ENCODE measurements around the gene PSD2. TPM values are rescaled to one million over a fixed set of nuclear protein-coding genes. Genes with fewer than 3 reads are reported as not detected.

Gene PSD2
- total RNA-seq, 1 experiment from 2014 or later: not detected

DNA sequence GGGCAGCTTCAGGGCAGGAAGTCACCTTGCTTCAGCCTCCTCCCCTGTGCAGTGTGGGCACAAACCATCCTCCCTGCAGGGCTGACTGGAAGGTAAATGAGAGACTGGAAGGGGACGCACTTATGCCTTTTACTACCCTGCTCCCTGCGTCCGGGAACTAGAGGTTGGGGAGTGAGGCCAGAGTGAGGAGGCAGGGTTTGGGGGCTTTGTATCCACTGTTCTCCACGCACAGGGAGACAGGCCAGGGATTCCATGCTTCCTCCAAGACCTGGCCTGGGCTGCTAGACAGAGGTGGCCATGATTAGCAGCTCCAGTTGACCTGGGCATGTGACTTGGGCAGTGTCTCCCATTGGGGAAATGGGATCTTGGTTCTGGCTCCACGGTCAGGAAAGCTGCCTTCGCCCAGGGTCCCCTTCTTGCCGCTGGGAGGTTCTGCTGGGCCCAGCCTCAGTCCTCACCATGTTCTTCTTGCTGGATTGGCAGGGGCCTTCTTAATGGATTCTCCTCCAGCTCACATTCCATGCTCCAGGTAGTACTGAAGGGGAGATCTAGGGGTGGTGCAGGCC is 37.0 kb upstream of the PSD2 start:
- H3K9me2 ChIP-seq (replicated peaks; ENCODE audit: low read length): no peaks in the 10 kb centered on the region
- H3K9me3 ChIP-seq (ENCODE audit: low read length): no peaks in the 10 kb centered on the region
- no peaks in the 10 kb centered on the region for H3K36me3 ChIP-seq (ENCODE audit: low read depth, low read length)
- BruUV-seq (replicated peaks): no TSS peak
- no peak overlapping the region for H3K27ac ChIP-seq (ENCODE audit: low read length)
- no peak overlapping the region for H2AFZ ChIP-seq (ENCODE audit: low read length)
- TF ChIP-seq EZH2 (IDR thresholded peaks at IDR 0.05; ENCODE audit: low read length, unreplicated experiment) (no peak), EZH2phosphoT487 (IDR thresholded peaks at IDR 0.05; ENCODE audit: borderline replicate concordance, low read length) (no peak)
- TF ChIP-seq, protein P1, sequence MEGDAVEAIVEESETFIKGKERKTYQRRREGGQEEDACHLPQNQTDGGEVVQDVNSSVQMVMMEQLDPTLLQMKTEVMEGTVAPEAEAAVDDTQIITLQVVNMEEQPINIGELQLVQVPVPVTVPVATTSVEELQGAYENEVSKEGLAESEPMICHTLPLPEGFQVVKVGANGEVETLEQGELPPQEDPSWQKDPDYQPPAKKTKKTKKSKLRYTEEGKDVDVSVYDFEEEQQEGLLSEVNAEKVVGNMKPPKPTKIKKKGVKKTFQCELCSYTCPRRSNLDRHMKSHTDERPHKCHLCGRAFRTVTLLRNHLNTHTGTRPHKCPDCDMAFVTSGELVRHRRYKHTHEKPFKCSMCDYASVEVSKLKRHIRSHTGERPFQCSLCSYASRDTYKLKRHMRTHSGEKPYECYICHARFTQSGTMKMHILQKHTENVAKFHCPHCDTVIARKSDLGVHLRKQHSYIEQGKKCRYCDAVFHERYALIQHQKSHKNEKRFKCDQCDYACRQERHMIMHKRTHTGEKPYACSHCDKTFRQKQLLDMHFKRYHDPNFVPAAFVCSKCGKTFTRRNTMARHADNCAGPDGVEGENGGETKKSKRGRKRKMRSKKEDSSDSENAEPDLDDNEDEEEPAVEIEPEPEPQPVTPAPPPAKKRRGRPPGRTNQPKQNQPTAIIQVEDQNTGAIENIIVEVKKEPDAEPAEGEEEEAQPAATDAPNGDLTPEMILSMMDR (conservative IDR thresholded peaks at IDR 0.05; ENCODE audit: low read depth, low read length): no peak
- DNase-seq (no peak), ATAC-seq (no peak)
- intact Hi-C loops (cut with micrococcal nuclease): no loop called here
- ChIA-PET POLR2A (ENCODE audit: unreplicated experiment) (no interaction called here), CTCF (no interaction called here)
- H3K4me1 ChIP-seq (ENCODE audit: insufficient read depth, low read length): no peaks in the 10 kb centered on the region
- no peak overlapping the region for H3K9ac ChIP-seq (ENCODE audit: low read length)
- peaks cover 26% of the 10 kb centered on the region for H3K27me3 ChIP-seq (ENCODE audit: low read length)
- H4K20me1 ChIP-seq (ENCODE audit: low read length): no peaks in the 10 kb centered on the region
- no peaks in the 10 kb centered on the region for H3K79me2 ChIP-seq (ENCODE audit: low read length)
- H3K4me2 ChIP-seq (ENCODE audit: low read length): no peak overlapping the region
- no peaks in the 10 kb centered on the region for H3F3A ChIP-seq (ENCODE audit: low read length, unreplicated experiment)
- no peak overlapping the region for H3K4me3 ChIP-seq (ENCODE audit: low read length)

DNA sequence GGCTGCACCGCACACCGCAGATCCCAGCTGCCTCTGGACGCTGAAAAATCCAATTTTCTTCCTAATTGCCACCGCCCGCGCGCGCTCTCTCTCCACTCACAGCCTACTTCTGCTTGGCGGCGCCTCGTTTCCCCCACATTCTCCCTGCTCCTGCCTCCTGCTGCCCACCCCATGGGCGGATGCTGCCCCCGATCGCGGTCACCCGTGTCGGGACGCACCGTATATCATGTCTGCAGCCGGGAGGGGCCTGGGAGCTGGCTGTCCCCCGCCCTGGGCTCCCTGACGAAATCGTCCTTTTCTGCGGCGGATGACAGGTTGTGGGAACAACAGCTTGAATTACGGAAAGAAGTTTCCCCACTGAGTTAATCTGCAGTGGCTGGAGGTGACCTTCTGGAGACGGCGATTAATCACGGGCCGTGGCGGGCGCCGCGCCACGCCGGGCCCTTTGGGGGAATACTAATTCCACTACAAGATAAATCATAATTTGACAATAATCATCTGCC is 36.3 kb upstream of the PSD2 start:
- no peak overlapping the region for H3K27ac ChIP-seq (ENCODE audit: low read length)
- H3K4me2 ChIP-seq (ENCODE audit: low read length): no peak overlapping the region
- BruUV-seq (replicated peaks): no TSS peak
- H3K9me3 ChIP-seq (ENCODE audit: low read length): no peaks in the 10 kb centered on the region
- H3K9me2 ChIP-seq (replicated peaks; ENCODE audit: low read length): no peaks in the 10 kb centered on the region
- H3K4me1 ChIP-seq (ENCODE audit: insufficient read depth, low read length): no peaks in the 10 kb centered on the region
- H3K79me2 ChIP-seq (ENCODE audit: low read length): no peaks in the 10 kb centered on the region
- ChIA-PET CTCF (no interaction called here), POLR2A (ENCODE audit: unreplicated experiment) (no interaction called here)
- no peak overlapping the region for H3K4me3 ChIP-seq (ENCODE audit: low read length)
- H3K9ac ChIP-seq (ENCODE audit: low read length): no peak overlapping the region
- H3K36me3 ChIP-seq (ENCODE audit: low read depth, low read length): no peaks in the 10 kb centered on the region
- intact Hi-C loops (cut with micrococcal nuclease): no loop called here
- TF ChIP-seq, protein P1 (conservative IDR thresholded peaks at IDR 0.05; ENCODE audit: low read depth, low read length): no peak
- TF ChIP-seq EZH2phosphoT487 (IDR thresholded peaks at IDR 0.05; ENCODE audit: borderline replicate concordance, low read length) (no peak), EZH2 (IDR thresholded peaks at IDR 0.05; ENCODE audit: low read length, unreplicated experiment) (no peak)
- no peaks in the 10 kb centered on the region for H4K20me1 ChIP-seq (ENCODE audit: low read length)
- DNase-seq (no peak), ATAC-seq (no peak)
- H3F3A ChIP-seq (ENCODE audit: low read length, unreplicated experiment): no peaks in the 10 kb centered on the region
- H2AFZ ChIP-seq (ENCODE audit: low read length): no peak overlapping the region
- H3K27me3 ChIP-seq (ENCODE audit: low read length): peaks cover 26% of the 10 kb centered on the region
